Activated B cell treated with CpG ODN at 0.5 μM for 24 hours (primary cell): ENCODE results near the gene ALKBH5. TPM values are rescaled to one million over a fixed set of nuclear protein-coding genes. Genes with fewer than 3 reads are reported as not detected.
"Not testable (repeated sequence)": the region's sequence is repeated elsewhere in the genome, so short reads cannot be mapped to it uniquely, and the experiment has no call there.

Experiments
- ATAC-seq: fragments of 200-7000 bp; cut with Tn5 transposase; one replicate; pipeline ENCODE4 v1.10.0; 2021; ENCODE audit warnings: low read depth, mild to moderate bottlenecking, moderate library complexity
- CTCF ChIA-PET: fragments of 350-600 bp; sonication (Branson Sonifier 250); formaldehyde crosslinking; loops from one replicate; lab custom pipeline; 2021; ENCODE audit warnings: antibody characterized with exemption; lab: Charles Lee
- POLR2A ChIA-PET: fragments of 350-600 bp; sonication (Branson Sonifier 250); formaldehyde crosslinking; loops from one replicate; lab custom pipeline; 2021; ENCODE audit warnings: antibody characterized with exemption; lab: Charles Lee
- DNase-seq: peaks from one replicate; pipeline ENCODE4 v3.0.0; 2022
- H3K27ac Mint-ChIP-seq: one replicate; pipeline ENCODE4 v1.8.0; 2020; ENCODE audit warnings: mixed read lengths
- H3K27me3 Mint-ChIP-seq: one replicate; pipeline ENCODE4 v1.8.0; 2021; ENCODE audit warnings: mixed read lengths
- H3K36me3 Mint-ChIP-seq: one replicate; pipeline ENCODE4 v1.8.0; 2021; ENCODE audit warnings: low read depth, mixed read lengths
- H3K4me1 Mint-ChIP-seq: one replicate; pipeline ENCODE4 v1.8.0; 2021; ENCODE audit warnings: mixed read lengths
- H3K4me3 Mint-ChIP-seq: one replicate; pipeline ENCODE4 v1.8.0; 2020; ENCODE audit warnings: mild to moderate bottlenecking, mixed read lengths
- H3K9me3 Mint-ChIP-seq: one replicate; pipeline ENCODE4 v1.8.0; 2020; ENCODE audit warnings: mixed read lengths
- CTCF ChIP-seq: fragments of 200-600 bp; IDR thresholded peaks from one replicate; pipeline ENCODE4 v1.8.0; 2022; ENCODE audit warnings: antibody characterized with exemption, mild to moderate bottlenecking
- intact Hi-C: fragments of 100-400 bp; cut with micrococcal nuclease; formaldehyde crosslinking; loops from one replicate; pipeline ENCODE4 v1.15.1; 2024
- total RNA-seq: library from RNA; stranded (reverse); gene quantifications from 2 replicates; pipeline ENCODE4 v1.2.3, GENCODE V29; 2022

Gene ALKBH5
- total RNA-seq, 1 donor from 2014 or later = 74.6 TPM

DNA sequence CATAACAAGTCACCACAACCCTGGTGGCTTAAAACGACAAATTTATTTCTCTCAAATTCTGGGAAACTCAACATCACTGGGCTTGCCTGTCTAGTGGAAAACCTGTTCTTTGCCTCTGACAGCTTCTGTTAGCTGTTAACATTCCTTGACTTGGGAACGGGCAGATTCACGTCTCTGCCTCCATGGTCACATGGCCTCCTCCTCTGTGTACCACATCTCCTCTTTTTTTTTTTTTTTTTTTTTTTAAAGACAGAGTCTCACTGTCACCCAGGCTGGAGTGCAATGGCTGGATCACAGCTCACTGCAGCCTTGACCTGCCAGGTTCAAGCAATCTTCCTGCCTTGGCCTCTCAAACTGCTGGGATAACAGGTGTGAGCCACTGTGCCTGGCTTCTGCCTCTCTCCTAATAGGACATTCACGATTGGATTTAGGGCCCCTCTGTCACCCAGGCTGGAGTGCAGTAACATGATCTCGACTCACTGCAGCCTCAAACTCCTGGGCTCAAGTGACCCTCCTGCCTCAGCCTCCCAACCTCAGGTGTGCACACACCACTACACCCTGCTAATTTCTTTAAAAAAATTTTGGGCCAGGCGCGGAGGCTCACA lies 30.1 kb downstream of the ALKBH5 start:
- ATAC-seq (no peak), DNase-seq (no peak)
- CTCF ChIA-PET = no interaction called here
- POLR2A ChIA-PET = interaction anchor here (0.6 kb wide), 1 partner anchor 11 kb away, joined by 3 read pairs; no protein-coding TSS in a partner anchor
- intact Hi-C loops = no loop called here
- Mint-ChIP-seq H3K27me3 (no peaks in the 10 kb centered on the region), H3K36me3 (peaks cover 25% of the 10 kb centered on the region), H3K9me3 (no peaks in the 10 kb centered on the region), H3K27ac (no peak overlapping the region), H3K4me1 (peaks cover 5% of the 10 kb centered on the region), H3K4me3 (no peak overlapping the region)
- no peak for TF ChIP-seq CTCF

DNA sequence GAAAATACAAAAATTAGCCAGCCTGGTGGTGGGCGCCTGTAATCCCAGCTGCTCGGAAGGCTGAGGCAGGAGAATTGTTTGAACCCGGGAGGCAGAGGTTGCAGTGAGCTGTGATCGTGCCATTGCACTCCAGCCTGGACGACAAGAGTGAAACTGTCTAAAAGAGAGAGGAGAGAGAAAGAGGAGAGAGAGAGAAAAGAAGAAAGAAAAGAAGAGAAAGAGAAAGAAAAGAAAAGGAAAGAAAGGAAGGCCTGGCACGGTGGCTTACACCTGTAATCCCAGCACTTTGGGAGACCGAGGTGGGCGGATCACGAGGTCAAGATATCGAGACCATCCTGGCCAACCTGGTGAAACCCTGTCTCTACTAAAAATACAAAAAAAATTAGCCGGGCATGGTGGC lies 33.3 kb downstream of the ALKBH5 start:
- not testable (repeated sequence) for ATAC-seq, H3K36me3 Mint-ChIP-seq, H3K9me3 Mint-ChIP-seq, H3K4me1 Mint-ChIP-seq, DNase-seq, H3K27ac Mint-ChIP-seq, H3K27me3 Mint-ChIP-seq, H3K4me3 Mint-ChIP-seq
- ChIA-PET POLR2A (interaction anchor here (0.7 to 1.1 kb wide), 2 partner anchors 32 to 124 kb away, joined by 3 read pairs; no protein-coding TSS in a partner anchor), CTCF (interaction anchor here (0.9 to 1.5 kb wide), 3 partner anchors 38 to 76 kb away, joined by 3 read pairs; no protein-coding TSS in a partner anchor)
- intact Hi-C loops = loop anchor here (1.0 to 2.0 kb wide), 2 partner anchors 34 to 76 kb away; partner anchors contain the start of gene ALKBH5

DNA sequence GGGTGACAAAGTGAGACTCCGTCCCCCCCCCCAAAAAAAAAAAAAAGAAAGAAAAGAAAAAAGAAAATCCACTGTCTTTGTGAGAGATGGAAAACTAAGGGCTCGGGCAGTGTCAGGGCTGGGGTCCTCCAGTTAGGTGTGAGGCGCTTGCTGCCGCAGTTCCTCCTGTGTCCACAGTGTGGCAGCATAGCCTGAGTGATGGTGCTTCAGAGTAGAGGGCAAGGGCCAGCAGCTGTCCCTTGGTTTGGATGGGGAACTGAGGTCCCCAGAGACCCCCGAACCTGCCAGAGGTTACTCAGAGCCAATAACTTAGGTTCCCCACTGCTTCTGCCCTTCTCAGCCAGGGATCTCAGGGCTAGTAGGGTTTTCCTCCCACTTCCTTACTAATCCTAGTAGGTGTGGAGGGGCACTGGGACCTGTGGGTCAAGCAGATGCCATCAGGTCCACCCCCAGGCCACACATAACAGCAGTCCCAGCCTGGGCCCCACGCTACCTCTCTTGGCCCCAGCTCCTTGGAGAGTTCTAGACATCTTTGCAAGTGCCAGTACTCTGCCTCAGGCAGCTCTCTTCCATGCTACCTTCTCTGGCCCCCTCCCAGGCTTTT lies 33.9 kb downstream of the ALKBH5 start:
- H3K4me1 Mint-ChIP-seq = peaks cover 5% of the 10 kb centered on the region
- ATAC-seq = peak; percentile 98
- peak; percentile 64 for DNase-seq
- H3K9me3 Mint-ChIP-seq = no peaks in the 10 kb centered on the region
- CTCF ChIA-PET = interaction anchor here (0.9 to 1.5 kb wide), 4 partner anchors 20 to 75 kb away, joined by 3 to 4 read pairs (median 4); no protein-coding TSS in a partner anchor
- POLR2A ChIA-PET = interaction anchor here (0.7 to 1.1 kb wide), 2 partner anchors 33 to 124 kb away, joined by 3 read pairs; no protein-coding TSS in a partner anchor
- intact Hi-C loops = loop anchor here (1.0 to 2.0 kb wide), 2 partner anchors 35 to 76 kb away; partner anchors contain the start of gene ALKBH5
- TF ChIP-seq CTCF = no peak
- no peaks in the 10 kb centered on the region for H3K27me3 Mint-ChIP-seq
- H3K36me3 Mint-ChIP-seq = peaks cover under 1% of the 10 kb centered on the region
- no peak overlapping the region for H3K27ac Mint-ChIP-seq
- H3K4me3 Mint-ChIP-seq = no peak overlapping the region

DNA sequence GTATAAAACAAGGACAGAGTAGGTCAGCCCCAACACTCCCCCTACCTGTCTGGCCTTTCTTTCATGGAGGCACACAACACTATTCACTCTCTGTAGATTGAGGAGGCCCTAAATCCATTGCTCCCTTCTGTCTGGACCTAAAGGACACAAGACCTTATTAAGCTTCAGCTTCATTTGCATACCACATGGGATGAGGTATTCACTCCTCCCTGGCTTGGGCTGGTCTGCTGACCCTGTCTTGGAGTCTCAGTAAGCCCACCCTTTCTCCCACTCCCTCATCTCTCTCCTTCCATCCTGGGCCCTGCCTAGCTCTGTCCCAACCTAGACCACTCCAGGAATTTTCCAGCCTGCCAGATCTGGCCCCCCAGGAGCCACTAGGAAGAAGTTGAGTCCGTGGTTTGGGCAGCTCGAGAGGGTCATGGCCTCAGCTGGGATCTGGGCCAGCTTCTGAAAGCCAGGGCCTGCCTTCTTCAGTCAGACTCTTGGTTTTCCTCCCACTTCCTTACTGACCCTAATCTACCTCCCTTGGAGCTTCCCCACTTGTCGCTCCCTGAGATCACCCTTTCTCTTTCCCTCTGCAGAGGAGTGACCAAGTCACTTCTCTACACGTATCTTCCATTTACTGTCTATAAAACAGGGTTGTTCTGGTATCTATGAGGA lies 35.3 kb downstream of the ALKBH5 start:
- ATAC-seq (no peak), DNase-seq (no peak)
- Mint-ChIP-seq H3K4me1 (peaks cover 5% of the 10 kb centered on the region), H3K9me3 (no peaks in the 10 kb centered on the region), H3K4me3 (no peak overlapping the region), H3K27ac (peak overlapping the region; percentile 44), H3K27me3 (no peaks in the 10 kb centered on the region), H3K36me3 (no peaks in the 10 kb centered on the region)
- CTCF ChIA-PET = interaction anchor here (1.2 kb wide), 1 partner anchor 78 kb away, joined by 4 read pairs; no protein-coding TSS in a partner anchor
- POLR2A ChIA-PET = interaction anchor here (0.8 kb wide), 1 partner anchor 36 kb away, joined by 3 read pairs; the partner anchor contains the start of gene ALKBH5
- intact Hi-C loops = no loop called here
- TF ChIP-seq CTCF = no peak

DNA sequence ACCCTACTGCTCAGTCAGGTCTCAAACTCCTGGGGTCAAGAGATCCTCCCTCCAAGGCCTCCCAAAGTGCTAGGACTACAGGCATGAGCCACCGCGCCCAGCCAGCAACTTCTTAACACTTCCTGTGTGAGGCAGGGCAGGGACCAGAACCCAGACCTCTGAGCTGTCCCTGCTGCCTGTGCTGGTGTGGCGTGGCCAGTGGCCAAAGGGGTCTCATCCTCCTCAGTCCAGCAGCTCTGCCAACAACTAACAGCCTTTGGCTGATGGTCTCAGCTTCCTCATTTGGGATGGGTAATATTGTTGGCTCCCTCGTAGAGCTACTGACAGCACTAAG lies 40.4 kb downstream of the ALKBH5 start:
- no peak overlapping the region for H3K4me3 Mint-ChIP-seq
- TF ChIP-seq CTCF = no peak
- H3K36me3 Mint-ChIP-seq = peaks cover 4% of the 10 kb centered on the region
- ChIA-PET CTCF (no interaction called here), POLR2A (no interaction called here)
- no peak for DNase-seq
- no peaks in the 10 kb centered on the region for H3K27me3 Mint-ChIP-seq
- ATAC-seq = no peak
- H3K27ac Mint-ChIP-seq = no peak overlapping the region
- intact Hi-C loops = no loop called here
- H3K9me3 Mint-ChIP-seq = no peaks in the 10 kb centered on the region
- H3K4me1 Mint-ChIP-seq = peaks cover 9% of the 10 kb centered on the region
